Hematopoietic multipotent progenitor cell treated with erythropoietin and hydrocortisone succinate and interleukin-3 and kit ligand, for 8 days (in vitro differentiated cells): ENCODE results near the gene MUC4.
"Not testable (repeated sequence)": the region's sequence is repeated elsewhere in the genome, so short reads cannot be mapped to it uniquely, and the experiment has no call there.

Source experiments
- DNase-seq: peaks from one replicate; pipeline ENCODE4 v3.0.0-alpha.2; 2015

MUC4 gene

DNA sequence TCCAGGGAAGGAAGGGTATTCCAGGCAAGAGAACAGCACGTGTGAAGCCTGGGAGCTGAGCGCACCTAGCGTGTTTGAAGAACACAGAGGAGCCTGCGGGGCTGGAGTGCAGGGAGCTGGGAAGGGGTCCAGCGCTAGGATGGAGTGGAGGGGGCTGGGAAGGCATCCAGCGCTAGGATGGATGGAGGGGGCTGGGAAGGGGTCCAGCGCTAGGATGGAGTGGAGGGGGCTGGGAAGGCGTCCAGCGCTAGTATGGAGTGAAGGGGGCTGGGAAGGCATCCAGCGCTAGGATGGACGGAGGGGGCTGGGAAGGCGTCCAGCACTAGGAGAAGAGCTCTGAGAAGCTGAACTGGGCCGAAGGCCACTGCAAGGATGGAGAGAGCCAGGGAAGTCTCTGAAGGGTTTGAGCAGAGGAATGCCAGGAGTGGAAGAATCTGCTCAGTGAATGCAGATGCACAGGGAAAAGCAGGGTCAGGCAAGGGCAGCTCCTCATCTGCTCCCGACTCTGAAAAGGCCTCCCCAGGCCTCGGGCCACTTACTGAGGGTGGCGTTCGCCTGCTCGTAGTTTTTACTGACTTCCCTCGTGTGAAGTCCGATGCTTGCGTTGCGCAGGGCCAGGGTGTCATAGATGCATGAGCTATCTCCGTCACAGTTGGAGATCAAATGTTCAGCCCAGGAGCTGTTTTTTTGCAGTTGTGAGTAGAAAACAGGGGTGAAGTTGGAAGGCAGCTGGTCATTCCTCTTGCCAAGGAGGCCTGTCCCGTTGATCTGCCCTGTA is 51.2 kb downstream of the MUC4 start:
- no peak for DNase-seq

GRCh38 chr3:195758721-195759353 is 52.9 kb downstream of the MUC4 start:
- DNase-seq = no peak

GRCh38 chr3:195757827-195758226 is 53.9 kb downstream of the MUC4 start:
- no peak for DNase-seq

- no peak for DNase-seq
Measured at GRCh38 chr3:195757438-195757770, 54.3 kb downstream of the MUC4 start.

DNA sequence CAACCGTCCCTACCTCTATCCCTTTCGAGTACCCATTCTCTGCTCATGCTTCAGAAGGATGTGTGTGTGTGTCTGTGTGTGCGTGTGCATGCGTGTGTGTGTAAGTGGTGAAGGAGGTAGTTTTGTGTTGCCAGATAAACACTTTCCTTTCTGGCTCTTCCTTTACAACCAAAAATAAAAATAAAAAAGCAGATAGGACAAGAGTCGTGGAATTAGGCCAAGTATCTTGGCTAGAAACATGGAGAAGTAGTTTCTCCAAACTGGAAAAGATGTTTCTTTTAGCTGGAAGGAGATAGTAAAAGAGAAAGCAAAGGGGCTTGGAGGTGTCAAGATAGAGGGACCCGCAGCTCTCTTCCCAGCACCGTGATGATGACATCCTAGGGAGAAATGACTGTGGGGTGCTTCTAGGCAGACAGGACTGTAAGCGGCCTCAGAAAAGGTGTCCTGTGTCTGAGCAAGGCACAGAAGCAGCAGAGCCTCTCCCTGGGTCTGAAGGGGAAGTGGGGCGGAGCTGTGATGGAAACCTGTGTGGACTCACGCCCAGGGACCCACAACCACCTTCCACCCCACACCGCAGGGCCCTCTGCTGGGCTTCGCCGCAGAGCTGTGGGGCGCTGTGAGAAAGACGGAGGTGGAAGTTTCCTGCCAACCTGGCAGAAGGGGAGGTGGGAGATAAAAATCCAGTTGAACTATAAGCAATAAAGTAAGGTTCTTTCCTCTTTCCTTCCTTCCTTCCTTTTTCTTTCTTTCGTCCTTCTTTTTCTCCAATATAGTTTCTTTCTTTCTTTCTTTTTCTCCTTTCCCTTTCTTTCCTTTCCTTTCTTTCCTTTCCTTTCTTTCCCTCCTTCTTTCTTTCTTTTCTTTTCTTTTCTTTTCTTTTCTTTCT is 55.7 kb downstream of the MUC4 start:
- no peak for DNase-seq

DNA sequence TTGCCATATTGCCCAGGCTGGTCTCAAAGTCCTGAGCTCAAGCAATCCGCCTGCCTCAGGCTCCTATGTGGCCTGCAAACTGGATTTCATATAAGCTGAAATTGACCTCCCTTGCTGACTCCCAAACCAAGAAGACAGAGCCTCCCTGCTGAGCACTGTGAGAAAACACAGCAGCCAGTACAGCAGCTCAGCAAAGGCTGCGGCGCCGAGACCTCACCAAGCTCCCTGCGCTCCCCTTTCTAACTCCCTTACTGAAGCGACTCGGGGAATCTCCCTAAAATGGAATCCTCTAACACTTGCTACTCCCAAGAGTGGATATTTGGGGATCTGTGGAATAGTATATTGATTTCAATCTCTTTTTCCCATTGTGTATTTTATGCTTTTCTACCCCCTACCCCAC is 56.3 kb downstream of the MUC4 start:
- DNase-seq = no peak

- DNase-seq = no peak
Measured at GRCh38 chr3:195754906-195755305, 56.8 kb downstream of the MUC4 start.

GRCh38 chr3:195754141-195754540 is 57.6 kb downstream of the MUC4 start:
- DNase-seq = no peak

DNA sequence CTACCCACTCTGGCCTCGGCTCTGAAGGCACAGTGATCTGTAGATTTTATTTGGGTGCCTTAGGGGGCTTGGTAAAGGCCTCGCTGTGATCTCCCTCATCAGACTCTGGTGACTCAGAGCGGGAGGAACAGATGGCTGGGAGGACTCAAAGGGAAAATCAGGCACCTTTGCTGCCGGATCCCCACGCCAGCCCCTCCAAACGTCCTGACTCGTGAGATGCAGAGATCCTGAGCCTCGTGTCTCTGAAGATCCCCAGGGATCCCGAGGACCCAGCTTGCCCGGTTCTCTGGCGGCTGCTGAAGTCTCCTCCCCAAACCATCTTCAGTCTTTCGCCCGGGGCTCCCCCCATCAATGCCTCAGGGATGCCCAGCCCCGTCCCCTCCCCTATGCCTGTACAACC is 58.1 kb downstream of the MUC4 start:
- no peak for DNase-seq

GRCh38 chr3:195752546-195753331 is 59.0 kb downstream of the MUC4 start:
- DNase-seq = no peak

- no peak for DNase-seq
Measured at GRCh38 chr3:195752066-195752465, 59.7 kb downstream of the MUC4 start.

GRCh38 chr3:195751560-195751959 is 60.2 kb downstream of the MUC4 start:
- no peak for DNase-seq

- no peak for DNase-seq
Measured at GRCh38 chr3:195750797-195751520, 60.8 kb downstream of the MUC4 start.

DNA sequence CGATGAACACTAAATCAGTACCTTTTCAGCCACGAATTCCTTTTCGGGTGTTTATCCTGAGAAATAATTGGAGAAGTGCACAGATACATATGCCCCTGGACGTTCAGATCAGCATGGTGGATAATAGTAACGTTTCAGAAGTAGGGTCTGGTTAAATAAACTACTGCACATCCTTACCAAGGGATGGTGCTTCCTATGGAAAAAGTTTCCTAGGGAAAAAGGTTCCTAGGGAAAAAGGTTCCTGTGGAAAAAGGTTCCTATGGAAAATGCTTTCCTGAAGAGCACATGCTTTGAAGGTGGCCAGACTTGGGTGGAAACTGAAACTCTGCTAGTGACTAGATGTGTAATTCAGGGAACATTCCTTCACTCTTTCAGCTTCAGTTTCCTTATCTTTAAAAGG is 62.6 kb downstream of the MUC4 start:
- not testable (repeated sequence) for DNase-seq

DNA sequence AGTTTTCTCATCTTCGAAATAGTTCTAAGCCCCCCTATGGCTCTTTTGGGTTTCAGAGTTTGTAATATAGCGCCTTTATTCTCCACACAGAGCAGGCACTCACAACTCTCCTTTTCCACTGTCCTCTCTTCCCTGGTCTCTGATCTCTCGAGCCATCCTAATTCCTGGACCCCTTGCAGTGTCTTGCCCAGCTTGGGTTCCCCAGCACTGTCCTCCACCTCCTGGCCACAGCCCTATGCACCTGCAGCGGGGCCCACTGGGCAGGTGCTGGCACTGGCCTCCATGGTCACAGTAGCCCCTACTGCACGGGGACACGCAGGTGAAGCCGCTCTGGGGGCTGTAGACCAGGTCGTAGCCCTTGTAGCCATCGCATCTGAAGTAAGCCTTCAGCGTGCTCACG is 63.1 kb downstream of the MUC4 start:
- DNase-seq = no peak

GRCh38 chr3:195746751-195747150 is 65.0 kb downstream of the MUC4 start:
- no peak for DNase-seq

- DNase-seq = no peak
Measured at GRCh38 chr3:195746346-195746745, 65.4 kb downstream of the MUC4 start.

DNA sequence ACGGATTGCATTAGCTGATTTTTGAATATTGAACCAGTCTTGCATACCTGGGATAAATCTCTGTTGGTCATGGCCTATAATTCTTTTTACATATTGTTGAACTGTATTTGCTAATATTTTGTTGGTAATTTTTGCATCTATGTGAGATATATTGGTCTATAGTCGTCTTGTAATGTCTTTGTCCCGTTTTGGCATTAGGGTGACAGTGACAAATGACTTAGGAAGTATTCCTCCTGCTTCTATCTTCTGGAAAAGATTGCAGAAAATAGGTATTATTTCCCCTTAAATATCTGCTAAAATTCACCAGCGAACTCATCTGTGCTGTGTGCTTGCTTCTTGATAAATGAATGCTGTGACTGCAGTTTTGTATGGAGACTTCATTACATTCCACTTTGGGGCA is 67.3 kb downstream of the MUC4 start:
- DNase-seq = no peak

DNA sequence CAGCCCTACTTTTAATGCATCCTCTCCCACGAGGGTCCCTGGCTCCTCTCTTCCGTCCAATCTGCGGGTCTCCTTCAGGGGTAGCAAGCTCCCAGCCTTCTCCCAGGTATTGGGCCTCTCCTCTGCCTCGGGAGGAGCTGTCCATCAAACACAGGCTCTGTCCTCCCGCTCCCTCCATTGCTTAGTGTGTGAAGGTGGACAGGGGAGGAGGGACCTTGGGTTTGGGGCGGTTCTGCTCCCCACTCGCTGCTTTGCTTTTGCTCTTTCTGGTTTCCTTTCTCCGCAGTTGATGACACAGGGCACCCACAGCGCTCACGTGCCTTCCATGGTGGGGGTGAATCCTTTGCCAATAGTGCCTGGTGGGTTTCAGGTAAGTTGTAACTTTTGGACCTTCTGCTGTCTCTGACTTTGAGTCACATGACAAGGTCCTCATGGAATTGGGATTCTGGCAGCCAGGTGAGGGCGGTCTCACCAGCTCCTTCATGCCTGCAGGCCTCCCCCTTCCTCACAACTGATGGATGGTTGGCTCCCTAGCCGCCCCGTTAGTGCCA is 72.1 kb downstream of the MUC4 start:
- DNase-seq = no peak

- no peak for DNase-seq
Measured at GRCh38 chr3:195738274-195739044, 73.3 kb downstream of the MUC4 start.

- not testable (repeated sequence) for DNase-seq
Measured at GRCh38 chr3:195737782-195738181, 73.9 kb downstream of the MUC4 start.
